SU-DHL-6 (cell line): ENCODE measurements around the gene ZNF565.

Experiments
- H2AFZ ChIP-seq: fragments of 200-600 bp; sonication (generic); 2 replicates; pipeline ENCODE4 v1.6.1; 2014; ENCODE audit warnings: low read depth, mild to moderate bottlenecking, moderate library complexity, mixed read lengths, antibody characterized with exemption, low read length; ENCODE audit not compliant: severe bottlenecking
- H3F3A ChIP-seq: fragments of 200-600 bp; shearing (Covaris generic); 2 replicates; pipeline ENCODE4 v1.6.0; 2016; ENCODE audit warnings: antibody characterized with exemption, mild to moderate bottlenecking; ENCODE audit not compliant: insufficient read depth
- H3K27ac ChIP-seq: fragments of 200-600 bp; sonication (generic); 2 replicates; pipeline ENCODE4 v1.5.1; 2016; ENCODE audit warnings: low read depth, mild to moderate bottlenecking, low read length, moderate library complexity, mixed read lengths
- H3K27me3 ChIP-seq: fragments of 200-600 bp; sonication (generic), shearing (Covaris generic); 2 replicates; pipeline ENCODE4 v1.6.0; 2014; ENCODE audit warnings: mild to moderate bottlenecking, low read length
- H3K36me3 ChIP-seq: fragments of 200-600 bp; sonication (generic); 2 replicates; pipeline ENCODE4 v1.6.1; 2014; ENCODE audit warnings: mild to moderate bottlenecking, low read length, mixed read lengths
- H3K4me2 ChIP-seq: fragments of 300-600, 200-600 bp; shearing (Covaris generic), sonication (generic); 2 replicates; pipeline ENCODE4 v1.6.0; 2014; ENCODE audit warnings: low read length, low read depth, mild to moderate bottlenecking; ENCODE audit not compliant: poor library complexity, severe bottlenecking
- H3K4me3 ChIP-seq: fragments of 200-600 bp; sonication (generic); 2 replicates; pipeline ENCODE4 v1.5.1; 2014; ENCODE audit warnings: antibody characterized with exemption, low read length, mild to moderate bottlenecking, mixed read lengths; ENCODE audit not compliant: insufficient read depth, poor library complexity, severe bottlenecking
- H3K79me2 ChIP-seq: fragments of 200-600 bp; sonication (generic); 2 replicates; pipeline ENCODE4 v1.6.1; 2014; ENCODE audit warnings: mild to moderate bottlenecking, low read length, moderate library complexity; ENCODE audit not compliant: insufficient read depth
- H3K9ac ChIP-seq: fragments of 200-600 bp; sonication (generic); 2 replicates; pipeline ENCODE4 v1.7.0; 2014; ENCODE audit warnings: mild to moderate bottlenecking, low read length
- H3K9me2 ChIP-seq: fragments of 200-600 bp; sonication (generic); replicated peaks from 2 replicates; pipeline ENCODE4 v1.6.1; 2014; ENCODE audit warnings: low read length; ENCODE audit not compliant: insufficient read depth
- H3K9me3 ChIP-seq: fragments of 200-600 bp; sonication (generic); 2 replicates; pipeline ENCODE4 v1.6.1; 2014; ENCODE audit warnings: low read length, mixed read lengths; ENCODE audit not compliant: insufficient read depth
- H4K20me1 ChIP-seq: fragments of 200-600 bp; sonication (generic); 2 replicates; pipeline ENCODE4 v1.6.1; 2014; ENCODE audit warnings: low read depth, mild to moderate bottlenecking, antibody characterized with exemption, low read length, moderate library complexity, mixed read lengths
- CTCF ChIP-seq: fragments of 200-600 bp; sonication (generic); IDR thresholded peaks from one replicate; pipeline ENCODE4 v1.5.1; 2017; ENCODE audit warnings: antibody characterized with exemption, mild to moderate bottlenecking, low read length, moderate library complexity; ENCODE audit not compliant: insufficient read depth, poor library complexity, severe bottlenecking
- EZH2phosphoT487 ChIP-seq: fragments of 200-600 bp; sonication (generic), shearing (Covaris generic); conservative IDR thresholded peaks from 2 replicates; pipeline ENCODE4 v1.6.1; 2018; ENCODE audit warnings: mild to moderate bottlenecking, antibody characterized with exemption, low read length, moderate library complexity, mixed read lengths

ZNF565 gene

GRCh38 chr19:36150586-36150985, 63.9 kb downstream of the ZNF565 start:
- Histone ChIP-seq H3K9ac (no peak overlapping the region), H3K36me3 (no peaks in the 10 kb centered on the region), H3K9me2 (no peaks in the 10 kb centered on the region), H4K20me1 (no peaks in the 10 kb centered on the region), H3F3A (no peaks in the 10 kb centered on the region), H3K27ac (no peak overlapping the region), H3K4me3 (no peak overlapping the region), H2AFZ (no peak overlapping the region), H3K27me3 (no peaks in the 10 kb centered on the region), H3K79me2 (no peaks in the 10 kb centered on the region), H3K4me2 (no peak overlapping the region), H3K9me3 (no peaks in the 10 kb centered on the region)
- TF ChIP-seq EZH2phosphoT487 (no peak), CTCF (no peak)

- H3K27ac ChIP-seq = no peak overlapping the region
- H3K9me3 ChIP-seq = no peaks in the 10 kb centered on the region
- TF ChIP-seq CTCF (no peak), EZH2phosphoT487 (no peak)
- no peak overlapping the region for H3K9ac ChIP-seq
- H3K4me3 ChIP-seq = no peak overlapping the region
- no peaks in the 10 kb centered on the region for H3K79me2 ChIP-seq
- H3K27me3 ChIP-seq = no peaks in the 10 kb centered on the region
- H2AFZ ChIP-seq = no peak overlapping the region
- H3K9me2 ChIP-seq = no peaks in the 10 kb centered on the region
- no peaks in the 10 kb centered on the region for H3F3A ChIP-seq
- no peaks in the 10 kb centered on the region for H3K36me3 ChIP-seq
- no peak overlapping the region for H3K4me2 ChIP-seq
- H4K20me1 ChIP-seq = no peaks in the 10 kb centered on the region
Measured at GRCh38 chr19:36149673-36150406, 64.6 kb downstream of the ZNF565 start.

- Histone ChIP-seq H2AFZ (no peak overlapping the region), H3K9me2 (no peaks in the 10 kb centered on the region), H3K9ac (no peak overlapping the region), H3K27ac (no peak overlapping the region), H3K4me2 (no peak overlapping the region), H3K27me3 (no peaks in the 10 kb centered on the region), H3K9me3 (no peaks in the 10 kb centered on the region), H3K4me3 (no peak overlapping the region), H3F3A (no peaks in the 10 kb centered on the region), H4K20me1 (no peaks in the 10 kb centered on the region), H3K36me3 (no peaks in the 10 kb centered on the region), H3K79me2 (peaks cover 13% of the 10 kb centered on the region; the same call in 1 of the 2 replicates)
- TF ChIP-seq EZH2phosphoT487 (no peak), CTCF (no peak)
Measured at GRCh38 chr19:36144624-36145023, 69.8 kb downstream of the ZNF565 start.
